Measurements from ENCODE around the gene PEX11B. TPM values are rescaled to one million over a fixed set of nuclear protein-coding genes. Genes with fewer than 3 reads are reported as not detected.

The PEX11B gene
- polyA plus RNA-seq, 1 experiment: 34.9 TPM

GRCh38 chr1:145963265-145964019 is 44.9 kb upstream of the PEX11B start:
- no peaks in the 10 kb centered on the region for H3K36me3 ChIP-seq (ENCODE audit: control insufficient read depth, insufficient read depth, low read length)
- peak overlapping the region; percentile 76 for H3K4me3 ChIP-seq (ENCODE audit: low read depth, low read length)
- ChIA-PET CTCF (interaction anchor here (1.2 to 3.4 kb wide), 10 partner anchors 14 to 118 kb away, joined by 3 to 32 read pairs (median 7); partner anchors contain the start of genes NUDT17 and RBM8A), POLR2A (interaction anchor here (0.7 kb wide), 1 partner anchor 36 kb away, joined by 3 read pairs; the partner anchor contains the start of gene RBM8A)
- H3K27me3 ChIP-seq (ENCODE audit: control insufficient read depth, insufficient read depth, low read length): no peaks in the 10 kb centered on the region
- TF ChIP-seq CTCF (IDR thresholded peaks at IDR 0.05; ENCODE audit: insufficient read depth, low read depth, low read length): no peak
- no peak for DNase-seq (ENCODE audit: low read depth)

- CTCF ChIA-PET: interaction anchor here (0.6 to 3.4 kb wide), 7 partner anchors 13 to 117 kb away, joined by 3 to 32 read pairs (median 7); partner anchors contain the start of genes NUDT17 and RBM8A
- DNase-seq (ENCODE audit: low read depth): no peak
- no peak for TF ChIP-seq CTCF (IDR thresholded peaks at IDR 0.05; ENCODE audit: insufficient read depth, low read depth, low read length)
- H3K27me3 ChIP-seq (ENCODE audit: control insufficient read depth, insufficient read depth, low read length): no peaks in the 10 kb centered on the region
- POLR2A ChIA-PET: interaction anchor here (1.0 kb wide), 1 partner anchor 27 kb away, joined by 3 read pairs; no protein-coding TSS in a partner anchor
- peak overlapping the region; percentile 53 for H3K4me3 ChIP-seq (ENCODE audit: low read depth, low read length)
- no peaks in the 10 kb centered on the region for H3K36me3 ChIP-seq (ENCODE audit: control insufficient read depth, insufficient read depth, low read length)
Observed at GRCh38 chr1:145962157-145963102, 43.9 kb upstream of the PEX11B start.

- H3K4me3 ChIP-seq (ENCODE audit: low read depth, low read length): peak overlapping the region; percentile 53
- DNase-seq (ENCODE audit: low read depth): no peak
- no peaks in the 10 kb centered on the region for H3K27me3 ChIP-seq (ENCODE audit: control insufficient read depth, insufficient read depth, low read length)
- ChIA-PET CTCF (interaction anchor here (2.3 to 3.4 kb wide), 3 partner anchors 17 to 116 kb away, joined by 7 to 32 read pairs (median 9); partner anchors contain the start of gene NUDT17), POLR2A (no interaction called here)
- TF ChIP-seq CTCF (IDR thresholded peaks at IDR 0.05; ENCODE audit: insufficient read depth, low read depth, low read length): no peak
- no peaks in the 10 kb centered on the region for H3K36me3 ChIP-seq (ENCODE audit: control insufficient read depth, insufficient read depth, low read length)
Observed at GRCh38 chr1:145961425-145962156, 43.1 kb upstream of the PEX11B start.

- Histone ChIP-seq H3K27me3 (ENCODE audit: control insufficient read depth, insufficient read depth, low read length) (no peaks in the 10 kb centered on the region), H3K4me3 (ENCODE audit: low read depth, low read length) (peak overlapping the region; percentile 53), H3K36me3 (ENCODE audit: control insufficient read depth, insufficient read depth, low read length) (no peaks in the 10 kb centered on the region)
- CTCF ChIA-PET: no interaction called here
- DNase-seq (ENCODE audit: low read depth): no peak
- POLR2A ChIA-PET: no interaction called here
- no peak for TF ChIP-seq CTCF (IDR thresholded peaks at IDR 0.05; ENCODE audit: insufficient read depth, low read depth, low read length)
Observed at GRCh38 chr1:145961109-145961424, 42.5 kb upstream of the PEX11B start.

All from BJ (cell line).